ENCODE data around the gene HOXA4.
A peak's percentile ranks its signal among the peaks of the same experiment; 100 is the strongest.

HOXA4 gene

DNA sequence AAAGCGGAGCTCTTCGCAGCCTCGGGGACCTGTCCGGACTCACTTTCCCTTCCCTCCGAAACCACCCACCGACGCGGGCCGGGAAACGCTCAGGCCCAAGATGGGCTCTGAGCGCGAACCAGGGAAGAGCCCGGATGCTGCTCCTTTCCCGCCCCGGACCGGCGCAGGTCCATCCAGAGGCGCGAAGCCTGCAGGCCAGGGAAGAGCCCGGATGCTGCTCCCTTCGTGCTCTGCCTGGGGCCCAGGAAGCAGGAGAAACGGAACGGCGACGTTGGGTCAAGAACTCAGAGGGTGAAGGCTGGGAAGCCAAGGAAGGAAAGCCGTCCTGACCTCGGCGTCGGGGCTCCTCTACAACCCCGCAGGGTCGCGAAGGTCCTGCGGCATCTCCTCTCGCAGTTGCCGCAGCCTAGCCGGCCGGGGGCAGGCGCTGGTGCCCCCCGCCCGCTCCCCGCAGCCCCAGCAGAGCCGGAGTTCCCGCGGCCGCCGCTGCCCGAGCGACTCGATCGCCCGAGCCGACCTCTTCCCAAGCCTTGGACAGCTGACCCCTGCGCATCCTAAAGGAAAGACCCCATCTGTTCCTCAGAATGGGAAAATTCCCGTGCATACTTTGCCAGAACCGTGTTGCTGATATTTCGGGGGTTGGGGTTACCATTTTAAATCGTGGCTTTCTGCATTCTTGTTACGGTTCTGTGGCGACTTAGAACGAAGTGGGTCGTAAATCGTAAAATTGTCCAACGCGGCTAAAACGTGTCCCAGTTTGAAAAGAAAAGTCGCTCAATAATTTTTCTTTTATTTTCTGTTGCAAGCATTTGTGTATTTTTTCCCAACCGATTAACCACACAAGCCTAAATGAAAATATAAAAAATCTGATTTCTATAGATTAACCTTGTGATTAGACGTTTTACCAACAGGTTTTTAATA lies 42.3 kb downstream of the HOXA4 start:
- no peak for DNase-seq

- no peak for DNase-seq
Observed at GRCh38 chr7:27083646-27084045, 46.9 kb downstream of the HOXA4 start.

GRCh38 chr7:27082171-27082570 lies 48.4 kb downstream of the HOXA4 start:
- no peak for DNase-seq

DNA sequence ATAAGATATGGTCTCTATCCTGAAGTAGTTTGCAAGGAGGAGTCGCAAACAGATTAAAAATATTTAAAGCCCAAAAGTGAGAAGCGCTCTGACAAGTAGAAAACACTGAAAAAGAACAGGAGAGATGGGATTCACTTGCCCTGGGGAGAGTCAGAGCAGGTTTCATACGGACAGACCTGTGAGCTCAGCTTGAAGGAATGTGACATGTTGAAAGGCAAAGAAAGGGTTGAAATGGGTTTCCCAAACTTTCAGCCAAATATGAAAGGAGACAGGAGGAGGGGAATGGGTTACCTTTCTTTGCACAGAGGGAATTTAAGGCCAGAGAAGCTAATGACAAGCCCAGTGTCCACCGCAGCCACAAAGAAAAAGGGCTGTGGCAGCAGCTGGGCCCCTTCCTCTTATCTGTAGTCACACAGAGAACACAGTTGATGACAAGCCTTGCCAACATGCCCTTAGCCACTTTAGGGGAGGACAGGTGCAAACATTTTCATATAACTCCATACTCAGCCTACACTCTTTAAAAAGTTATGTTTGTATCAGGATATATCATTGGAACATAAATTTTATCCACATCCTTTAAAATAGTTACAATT lies 49.6 kb downstream of the HOXA4 start:
- peak; percentile 66 for DNase-seq

DNA sequence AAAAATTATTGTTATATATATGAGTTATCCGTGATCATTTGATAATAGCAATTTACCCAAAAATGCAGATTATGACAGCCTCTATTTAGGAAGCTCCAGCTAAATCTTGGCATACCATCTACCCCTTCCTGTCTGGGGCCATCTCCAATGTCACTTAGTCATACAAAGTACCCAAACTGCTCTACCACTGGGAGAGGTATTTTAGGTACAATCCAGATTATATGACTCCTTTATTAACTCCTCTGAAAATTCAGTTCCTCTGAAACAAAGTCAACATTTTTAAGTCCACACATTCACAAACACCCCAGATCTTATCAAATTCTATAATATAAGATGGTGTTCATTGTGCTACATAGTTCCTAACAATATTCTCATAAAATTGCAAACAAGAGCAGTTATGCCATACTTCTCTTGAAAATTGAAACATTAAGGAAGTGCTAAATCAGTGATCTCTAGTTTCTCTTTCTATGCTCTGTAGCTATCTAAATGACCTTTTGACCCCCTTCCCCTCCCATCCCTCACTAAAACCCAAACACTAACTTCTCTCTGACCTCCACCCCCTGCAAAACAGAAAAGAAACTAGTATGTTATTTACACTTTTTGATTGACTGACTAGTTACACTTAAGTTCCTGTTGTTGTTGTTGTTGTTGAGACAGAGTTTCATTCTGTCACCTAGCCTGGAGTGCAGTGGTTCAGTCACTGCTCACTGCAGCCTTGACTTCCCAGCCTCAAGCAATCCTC lies 51.2 kb downstream of the HOXA4 start:
- DNase-seq: no peak

GRCh38 chr7:27078616-27079233 lies 51.8 kb downstream of the HOXA4 start:
- no peak for DNase-seq

All from hematopoietic multipotent progenitor cell treated with erythropoietin and hydrocortisone succinate and interleukin-3 and kit ligand, for 8 days (in vitro differentiated cells).